ENCODE results near the gene FSTL1. TPM values are rescaled to one million over a fixed set of nuclear protein-coding genes. Genes with fewer than 3 reads are reported as not detected.

The FSTL1 gene
- total RNA-seq, 1 donor from 2014 or later, result 193 TPM

DNA sequence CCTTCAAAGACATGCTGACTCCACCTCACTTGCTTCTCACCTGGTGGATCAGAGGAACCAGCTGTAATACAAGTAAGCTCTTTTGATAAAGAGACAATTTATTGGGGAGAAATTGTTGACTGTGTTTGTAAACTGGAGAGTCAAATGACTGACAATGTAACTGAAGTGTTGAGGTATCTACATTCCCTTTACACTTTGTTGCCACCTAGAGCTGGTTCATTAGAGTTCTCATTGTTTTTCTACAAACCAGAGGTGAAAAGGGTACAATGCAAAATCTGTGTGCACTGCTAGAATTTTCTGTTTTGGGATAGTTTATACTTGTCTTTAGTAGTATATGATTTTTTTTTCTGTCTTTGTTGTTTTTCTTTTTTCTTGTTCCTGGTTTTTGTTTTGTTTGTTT is 93.0 kb downstream of the FSTL1 start:
- no peak for DNase-seq (ENCODE audit: low read depth)

DNA sequence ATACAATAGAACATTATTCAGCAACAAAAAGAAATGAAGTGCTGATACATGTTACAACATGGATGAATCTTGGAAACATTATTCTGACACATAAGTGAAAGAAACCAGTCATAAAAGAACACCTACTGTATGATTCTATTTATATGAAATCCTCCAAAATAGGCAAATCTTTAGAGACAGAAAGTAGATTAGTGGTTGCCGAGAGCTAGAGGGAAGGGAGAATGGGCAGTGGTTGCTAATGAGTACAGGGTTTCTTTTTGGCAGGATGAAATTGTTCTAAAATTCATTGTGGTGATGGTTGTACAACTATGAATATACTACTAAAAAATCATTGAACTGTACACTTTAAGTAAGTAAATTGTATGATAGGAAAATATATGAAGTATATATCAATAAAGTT is 95.3 kb downstream of the FSTL1 start:
- no peak for DNase-seq (ENCODE audit: low read depth)

DNA sequence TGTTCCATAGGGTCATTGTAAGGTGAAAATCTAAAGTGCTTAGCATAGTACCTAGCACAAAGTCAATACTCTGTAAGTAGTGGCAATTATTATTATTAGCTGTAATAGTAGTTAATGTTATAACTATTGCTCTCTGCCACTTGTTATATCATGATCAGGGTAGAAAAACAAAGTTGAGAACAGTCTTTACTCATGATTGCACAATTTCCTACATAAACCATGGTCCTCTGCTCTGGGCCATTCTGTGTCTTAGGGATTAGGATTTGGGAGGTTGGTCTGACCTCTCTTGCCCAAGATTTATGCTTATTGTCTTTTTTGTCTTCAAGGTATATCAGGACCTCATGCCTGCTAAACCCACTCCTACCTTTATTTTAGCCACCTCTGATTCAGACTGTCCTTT is 97.3 kb downstream of the FSTL1 start:
- DNase-seq (ENCODE audit: low read depth), result no peak

DNA sequence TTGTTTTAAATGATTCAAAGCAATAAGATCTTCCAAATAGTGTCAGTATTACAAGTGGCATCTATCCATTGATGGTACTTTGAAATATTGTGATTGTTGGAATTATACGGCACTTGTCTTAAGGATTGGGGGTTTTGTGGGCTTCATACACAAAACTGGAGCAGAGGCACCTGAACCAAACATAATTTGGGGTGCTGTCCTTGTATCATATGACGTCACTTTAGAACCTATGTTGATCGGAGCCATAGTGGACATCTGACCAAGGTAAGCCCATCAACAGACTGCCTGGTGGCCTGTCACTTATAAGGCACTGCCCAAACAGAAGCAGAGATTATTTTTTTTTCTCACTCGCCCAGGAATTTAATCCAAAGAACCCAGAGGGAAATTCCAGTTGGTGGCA is 98.8 kb downstream of the FSTL1 start:
- no peak for DNase-seq (ENCODE audit: low read depth)

DNA sequence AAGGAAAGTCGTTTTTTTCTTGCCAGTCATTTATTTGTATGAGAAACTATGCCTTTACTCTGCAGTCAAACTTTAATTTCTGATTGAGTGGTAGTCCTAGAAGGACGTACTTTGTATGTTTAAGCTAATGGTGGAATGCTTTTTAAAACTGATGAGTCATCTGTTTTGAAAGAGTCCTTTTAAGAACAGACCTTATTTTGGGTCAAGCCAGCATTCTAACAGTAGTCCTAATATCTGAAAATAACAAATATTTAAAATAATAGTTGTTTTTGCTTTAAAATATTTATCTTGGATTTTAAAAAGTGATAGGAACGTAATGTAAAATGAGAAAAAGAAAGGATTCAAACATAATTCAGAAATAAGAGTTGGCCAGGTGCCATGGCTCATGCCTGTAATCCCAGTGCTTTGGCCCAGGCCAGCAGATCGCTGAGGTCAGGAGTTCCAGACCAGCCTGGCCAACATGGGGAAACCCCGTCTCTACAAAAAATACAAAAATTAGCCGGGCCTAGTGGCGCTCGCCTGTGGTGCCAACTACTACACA is 100.3 kb downstream of the FSTL1 start:
- peak; percentile 58 for DNase-seq (ENCODE audit: low read depth)

DNA sequence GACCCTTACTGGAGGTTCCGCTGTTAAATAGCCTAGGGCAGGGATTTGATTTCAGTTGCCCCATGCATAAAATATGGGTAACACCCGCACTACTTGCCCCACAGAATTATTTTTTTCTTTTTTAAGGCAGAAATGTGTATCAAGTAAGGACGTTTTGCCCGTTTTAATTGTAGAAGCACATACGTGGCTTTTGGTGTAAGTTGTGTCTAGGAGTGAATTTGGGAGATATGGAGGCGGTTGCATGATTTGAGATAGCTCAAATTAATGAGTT is 101.0 kb downstream of the FSTL1 start:
- DNase-seq (ENCODE audit: low read depth), result no peak

DNA sequence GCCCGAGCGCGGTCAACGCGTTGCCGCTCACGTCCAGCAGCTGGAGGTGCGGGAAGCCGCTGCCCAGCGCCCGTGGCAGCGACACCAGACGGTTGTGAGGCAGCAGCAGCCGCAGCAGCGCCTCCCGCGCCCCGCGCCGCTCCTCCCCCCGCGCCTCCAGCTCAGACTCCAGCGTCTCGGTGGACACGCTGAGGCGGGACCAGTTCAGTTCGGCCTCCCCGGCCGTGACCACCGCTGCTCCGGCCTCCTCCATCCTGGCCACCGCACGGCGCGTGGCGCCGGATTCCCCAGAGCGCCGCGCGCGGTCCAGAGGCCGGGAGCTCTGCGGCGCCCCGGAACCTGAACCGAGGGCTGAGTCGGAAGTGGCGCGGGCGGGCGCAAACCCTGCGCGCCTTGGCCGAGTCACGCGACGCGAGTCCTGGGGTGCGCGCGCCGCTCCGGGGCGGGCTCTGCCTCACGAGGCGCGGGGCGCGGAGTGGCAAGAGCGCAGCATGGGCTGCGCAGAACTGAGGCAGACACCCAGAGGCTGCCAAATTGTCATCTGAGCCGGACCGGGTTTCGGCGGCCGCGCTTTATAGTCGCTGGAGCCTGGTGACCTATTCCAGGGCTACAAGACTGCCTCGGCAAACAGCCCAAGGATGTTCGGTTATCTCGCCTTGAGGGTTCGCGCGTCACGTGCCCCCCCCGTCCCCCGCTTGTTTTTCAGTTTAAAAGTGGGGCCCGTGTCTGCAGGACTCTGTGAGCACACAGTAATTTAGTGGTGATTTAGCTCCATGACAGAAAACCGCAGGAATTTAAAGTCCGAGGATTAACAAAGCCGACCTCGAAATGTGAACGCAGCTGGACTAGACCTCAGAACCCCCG is 101.6 kb downstream of the FSTL1 start, which contains the start of gene LRRC58:
TSS of gene LRRC58 (minus strand) at position 364 of the 864 bp plus-strand sequence. CDS start at position 253, 111 bp downstream.
- DNase-seq (ENCODE audit: low read depth), result peak; percentile 98

DNA sequence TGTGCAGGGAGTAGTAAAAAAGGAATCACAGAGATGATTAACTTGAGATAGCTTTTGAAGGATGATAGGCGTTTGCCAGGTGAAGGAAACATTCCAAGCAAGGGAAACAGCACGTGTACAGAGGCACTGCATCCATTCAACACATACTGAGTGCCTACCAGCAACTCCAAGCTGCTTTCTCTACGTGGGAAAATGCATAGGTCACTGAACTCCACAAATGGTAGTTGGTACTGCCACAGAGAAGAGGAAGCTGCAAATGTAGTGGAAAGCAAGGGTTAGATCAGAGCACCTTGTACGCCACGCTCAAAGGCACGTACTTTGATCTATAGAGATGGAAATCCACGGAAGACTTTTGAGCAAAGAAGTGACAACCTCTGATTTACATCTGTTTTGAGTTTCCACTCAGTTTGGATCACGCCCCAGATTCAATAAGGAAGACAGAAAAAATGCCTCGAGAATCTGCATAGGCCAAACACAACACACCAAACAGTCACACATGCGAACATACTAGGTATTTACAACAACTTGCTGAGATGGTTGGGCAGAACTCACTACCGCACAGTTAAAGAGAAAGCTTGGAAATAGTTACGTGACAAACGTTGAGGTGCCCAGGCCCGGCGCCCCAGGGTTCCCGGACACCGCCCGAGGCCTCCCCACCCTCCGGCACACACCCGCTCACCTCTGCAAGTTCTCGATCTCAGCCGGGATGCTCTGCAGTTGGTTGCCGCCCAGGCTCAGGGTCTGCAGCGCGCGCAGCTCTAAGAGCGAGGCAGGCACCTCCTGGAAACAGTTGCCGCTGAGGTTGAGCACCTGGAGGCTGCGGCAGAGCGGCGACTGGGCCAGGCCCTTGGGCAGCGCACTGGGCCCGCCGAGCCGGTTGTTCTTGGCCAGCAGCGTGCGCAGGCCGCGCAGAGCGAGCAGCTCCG is 102.5 kb downstream of the FSTL1 start:
- no peak for DNase-seq (ENCODE audit: low read depth)

DNA sequence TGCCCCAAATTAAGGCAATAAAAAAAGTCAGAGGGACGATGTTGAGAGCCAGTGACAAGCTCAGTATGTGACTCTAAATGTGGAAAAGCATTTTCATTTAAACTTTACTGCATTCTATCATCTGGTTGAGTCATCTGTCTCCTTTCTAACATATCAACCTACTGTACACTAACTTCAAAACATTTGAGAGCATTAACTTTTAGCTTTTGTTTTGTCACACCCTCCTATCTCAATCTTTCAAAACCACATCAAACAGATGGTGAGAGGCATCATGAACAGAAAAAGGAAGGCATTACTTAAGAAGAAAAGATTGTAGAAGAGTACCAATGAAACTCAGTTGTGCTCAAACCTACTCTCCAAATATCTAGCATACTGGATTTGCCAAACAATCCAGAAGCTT is 106.4 kb downstream of the FSTL1 start:
- DNase-seq (ENCODE audit: low read depth), result peak; percentile 77

MicroRNA genes within 50 kb of the gene (microRNA counts, 767-probe panel; counts per million panel counts)
- microRNA hsa-miR-198, result not detected

Other genes starting within 250 kb of the FSTL1 start
- gene GPR156, start 165.8 kb downstream of the FSTL1 start, total RNA-seq, result 1.2 and 1.9 TPM in 2 replicates
- 23.6 and 23.9 TPM in 2 replicates for gene LRRC58, start 101.6 kb downstream of the FSTL1 start, total RNA-seq
- 81.1 and 150 TPM in 2 replicates for gene NDUFB4, start 145.3 kb upstream of the FSTL1 start, total RNA-seq
- gene HGD, start 231.2 kb upstream of the FSTL1 start, total RNA-seq, result not detected in 2 replicates